Islet precursor cell (in vitro differentiated cells): ENCODE measurements around the gene UNCX.
A peak's percentile ranks its signal among the peaks of the same experiment; 100 is the strongest.
"Not testable (repeated sequence)": the region's sequence is repeated elsewhere in the genome, so short reads cannot be mapped to it uniquely, and the experiment has no call there.

Experiments used
- DNase-seq: peaks from one replicate; pipeline ENCODE4 v3.0.0-alpha.2; 2018

Gene UNCX

DNA sequence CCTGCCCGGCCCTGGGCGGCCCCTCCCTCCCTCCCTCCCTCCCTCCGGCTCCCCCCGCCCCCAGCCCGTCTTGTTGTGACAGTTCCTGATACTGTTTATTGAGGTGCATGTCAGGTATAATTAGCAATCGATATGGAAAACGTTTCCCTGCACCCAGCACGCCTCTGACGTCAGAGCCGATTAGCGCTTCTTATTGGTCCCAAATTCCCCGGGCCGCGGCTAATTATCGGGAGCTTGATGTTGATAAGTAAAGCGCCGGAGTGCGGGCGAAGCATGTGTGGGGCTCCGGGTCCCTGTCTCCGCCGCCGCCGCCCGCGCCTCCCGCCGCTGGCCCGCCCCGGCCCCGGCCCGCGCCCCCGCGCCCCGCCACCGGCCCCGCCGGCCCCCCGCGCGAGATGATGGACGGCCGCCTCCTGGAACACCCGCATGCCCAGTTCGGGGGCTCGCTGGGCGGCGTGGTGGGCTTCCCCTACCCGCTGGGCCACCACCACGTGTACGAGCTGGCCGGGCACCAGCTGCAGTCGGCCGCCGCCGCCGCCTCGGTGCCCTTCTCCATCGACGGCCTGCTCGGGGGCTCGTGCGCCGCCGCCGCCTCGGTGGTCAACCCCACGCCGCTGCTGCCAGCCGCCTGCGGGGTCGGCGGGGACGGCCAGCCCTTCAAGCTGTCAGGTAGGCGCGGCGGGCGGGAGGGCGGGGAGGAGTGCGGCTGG is at the start of gene UNCX:
UNCX (plus strand) TSS at position 250 of the 710 bp plus-strand sequence; CDS start at position 396, 146 bp downstream.
- DNase-seq = no peak

DNA sequence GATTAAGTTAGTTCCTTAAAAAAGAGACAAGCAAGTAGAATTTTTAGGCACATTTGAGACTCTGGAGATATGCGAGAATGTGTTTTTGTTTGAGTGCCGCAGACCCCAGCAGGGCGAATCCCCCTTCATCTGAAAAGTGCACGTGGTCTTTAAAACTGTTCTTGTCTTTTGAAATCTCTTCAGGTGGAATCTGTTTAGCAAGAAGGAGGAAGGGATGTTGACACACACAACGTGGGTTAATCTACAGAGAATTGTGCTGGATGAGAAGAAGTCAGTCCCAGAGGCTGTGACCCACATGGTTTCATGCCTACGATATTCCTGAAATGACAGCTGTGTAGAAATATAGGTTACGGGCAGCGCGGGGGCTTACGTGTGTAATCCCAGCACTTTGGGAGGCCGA is 45.5 kb upstream of the UNCX start:
- DNase-seq = no peak

DNA sequence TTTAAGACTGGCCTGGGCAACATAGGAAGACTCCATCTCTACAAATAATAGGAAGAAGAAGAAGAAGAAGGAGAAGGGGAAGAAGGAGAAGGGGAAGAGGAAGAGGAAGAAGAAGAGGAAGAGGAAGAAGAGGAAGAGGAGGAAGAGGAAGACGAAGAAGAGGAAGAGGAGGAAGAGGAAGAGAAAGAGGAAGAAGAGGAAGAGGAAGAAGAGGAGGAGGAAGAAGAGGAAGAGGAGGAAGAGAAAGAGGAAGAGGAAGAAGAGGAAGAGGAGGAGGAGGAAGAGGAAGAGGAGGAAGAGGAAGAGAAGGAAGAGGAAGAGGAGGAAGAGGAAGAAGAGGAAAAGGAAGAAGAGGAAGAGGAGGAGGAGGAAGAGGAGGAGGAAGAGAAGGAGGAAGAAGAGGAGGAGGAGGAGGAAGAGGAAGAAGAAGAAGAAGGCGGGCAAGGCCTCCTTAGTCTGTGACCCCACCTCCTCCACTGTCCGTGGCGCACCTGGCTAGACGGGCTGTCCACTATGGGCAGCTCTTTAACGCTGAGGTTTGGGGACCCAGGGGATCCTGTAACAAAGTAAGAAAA is 43.9 kb upstream of the UNCX start:
- DNase-seq = no peak

DNA sequence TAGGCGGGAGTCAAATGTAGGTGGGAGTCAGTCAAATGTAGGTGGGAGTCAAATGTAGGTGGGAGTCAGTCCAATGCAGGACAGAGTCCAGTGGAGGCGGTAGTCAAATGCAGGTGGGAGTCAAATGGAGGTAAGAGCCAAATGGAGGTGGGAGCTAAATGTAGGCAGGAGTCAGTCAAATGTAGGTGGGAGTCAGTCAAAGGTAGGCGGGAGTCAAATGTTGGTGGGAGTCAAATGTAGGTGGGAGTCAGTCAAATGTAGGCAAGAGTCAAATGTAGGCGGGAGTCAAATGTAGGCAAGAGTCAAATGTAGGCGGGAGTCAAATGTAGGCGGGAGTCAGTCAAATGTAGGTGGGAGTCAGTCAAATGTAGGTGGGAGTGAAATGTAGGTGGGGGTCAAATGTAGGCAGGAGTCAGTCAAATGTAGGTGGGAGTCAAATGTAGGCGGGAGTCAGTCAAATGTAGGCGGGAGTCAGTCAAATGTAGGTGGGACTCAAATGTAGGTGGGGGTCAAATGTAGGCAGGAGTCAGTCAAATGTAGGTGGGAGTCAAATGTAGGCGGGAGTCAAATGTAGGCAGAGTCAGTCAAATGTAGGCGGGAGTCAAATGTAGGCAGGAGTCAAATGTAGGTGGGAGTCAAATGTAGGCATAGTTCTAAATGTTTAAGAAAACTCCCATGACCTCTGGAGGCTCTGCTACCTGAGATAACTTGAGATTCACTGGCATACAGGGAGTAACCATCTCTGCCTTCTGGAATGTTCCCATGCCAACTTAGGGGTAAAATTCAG is 42.5 kb upstream of the UNCX start:
- DNase-seq = no peak

DNA sequence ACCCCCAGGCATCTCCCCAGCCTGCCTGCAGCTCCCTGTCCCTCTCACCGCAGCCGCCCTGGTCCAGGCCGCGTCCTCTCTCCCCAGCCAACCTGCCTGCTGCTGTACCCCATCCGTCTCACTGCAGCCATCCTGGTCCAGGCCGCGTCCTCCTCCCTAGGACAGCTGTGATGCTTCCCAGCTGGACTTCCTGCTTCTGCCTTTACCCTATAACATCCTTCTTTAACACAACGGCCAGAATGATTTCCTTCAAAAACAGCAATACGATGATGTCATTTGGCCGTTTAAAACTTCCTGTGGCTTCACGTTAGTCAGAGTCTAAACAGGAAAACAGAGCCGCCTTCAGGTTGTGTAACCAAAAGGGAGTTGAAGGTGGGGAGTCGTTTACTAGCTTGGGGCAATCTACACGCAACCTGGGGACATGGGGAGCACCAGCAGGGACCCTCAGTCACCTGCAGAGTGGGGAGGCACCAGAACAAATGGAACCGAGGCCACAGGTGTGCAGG is 40.4 kb upstream of the UNCX start:
- peak; percentile 48 for DNase-seq

DNA sequence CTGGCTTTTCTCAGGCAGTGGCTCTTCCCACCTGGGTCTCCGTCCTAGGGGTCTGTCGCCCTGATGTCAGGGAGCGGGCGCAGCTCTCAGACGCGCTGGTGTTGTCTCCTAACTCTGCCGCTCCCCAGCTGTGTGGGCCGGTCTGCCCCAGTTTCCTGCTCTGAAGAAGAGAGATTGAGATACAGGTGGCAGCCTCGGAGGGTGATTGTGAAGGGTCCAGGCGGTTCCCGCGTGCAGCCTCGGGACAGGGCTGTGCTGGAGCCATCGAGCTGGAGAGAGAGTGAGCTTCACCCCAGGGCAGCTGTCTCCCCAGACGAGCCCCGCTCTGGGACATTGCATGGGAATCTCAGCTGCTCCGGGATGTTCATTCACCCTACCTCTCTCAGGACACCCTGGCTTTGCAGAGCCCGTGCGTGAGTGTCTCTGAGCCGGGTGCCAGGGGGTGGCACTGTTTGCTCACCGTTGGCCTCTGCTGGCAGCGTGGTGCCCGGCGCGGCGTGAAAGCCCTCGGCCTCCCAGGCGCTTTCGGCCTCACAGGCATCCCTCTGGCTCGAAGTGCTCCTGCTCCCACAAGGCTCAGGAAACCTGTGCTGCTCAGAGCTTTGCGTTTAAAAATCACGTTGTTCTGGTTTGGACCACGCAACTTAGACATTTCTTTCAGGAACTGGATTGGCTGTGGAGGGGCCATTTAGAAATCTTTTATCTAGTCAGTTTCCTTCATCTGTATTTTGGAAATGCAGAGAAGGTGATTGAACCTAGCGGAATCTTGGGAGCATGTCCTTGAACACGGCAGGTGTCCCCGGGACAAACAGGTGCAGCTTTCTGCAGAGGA is 38.9 kb upstream of the UNCX start:
- no peak for DNase-seq

DNA sequence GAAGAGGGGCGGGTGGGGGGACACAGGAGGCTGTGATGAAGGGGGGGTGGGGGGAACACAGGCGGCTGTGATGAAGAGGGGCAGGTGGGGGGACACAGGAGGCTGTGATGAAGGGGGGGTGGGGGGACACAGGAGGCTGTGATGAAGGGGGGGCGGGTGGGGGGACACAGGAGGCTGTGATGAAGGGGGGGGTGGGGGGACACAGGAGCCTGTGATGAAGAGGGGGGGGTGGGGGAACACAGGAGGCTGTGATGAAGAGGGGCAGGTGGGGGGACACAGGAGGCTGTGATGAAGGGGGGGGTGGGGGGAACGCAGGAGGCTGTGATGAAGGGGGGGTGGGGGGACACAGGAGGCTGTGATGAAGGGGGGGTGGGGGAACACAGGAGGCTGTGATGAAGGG is 36.2 kb upstream of the UNCX start:
- not testable (repeated sequence) for DNase-seq

DNA sequence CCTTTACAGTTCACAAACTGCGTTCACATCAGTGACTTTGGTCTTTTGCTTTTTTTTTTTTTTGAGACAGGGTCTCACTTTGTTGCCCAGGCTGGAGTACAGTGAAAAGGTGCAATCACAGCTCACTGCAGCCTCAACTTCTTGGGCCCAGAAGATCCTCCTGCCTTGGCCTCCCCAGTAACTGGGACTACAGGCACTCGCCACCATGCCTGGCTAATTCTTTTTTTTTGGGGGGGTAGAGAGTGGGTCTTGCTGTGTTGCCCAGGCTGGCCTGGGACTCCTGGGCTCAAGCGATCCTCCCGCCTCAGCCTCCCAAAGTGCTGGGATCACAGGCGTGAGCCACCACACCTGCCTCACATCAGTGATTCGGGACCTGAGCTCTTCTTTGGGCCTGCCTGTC is 35.7 kb upstream of the UNCX start:
- no peak for DNase-seq

DNA sequence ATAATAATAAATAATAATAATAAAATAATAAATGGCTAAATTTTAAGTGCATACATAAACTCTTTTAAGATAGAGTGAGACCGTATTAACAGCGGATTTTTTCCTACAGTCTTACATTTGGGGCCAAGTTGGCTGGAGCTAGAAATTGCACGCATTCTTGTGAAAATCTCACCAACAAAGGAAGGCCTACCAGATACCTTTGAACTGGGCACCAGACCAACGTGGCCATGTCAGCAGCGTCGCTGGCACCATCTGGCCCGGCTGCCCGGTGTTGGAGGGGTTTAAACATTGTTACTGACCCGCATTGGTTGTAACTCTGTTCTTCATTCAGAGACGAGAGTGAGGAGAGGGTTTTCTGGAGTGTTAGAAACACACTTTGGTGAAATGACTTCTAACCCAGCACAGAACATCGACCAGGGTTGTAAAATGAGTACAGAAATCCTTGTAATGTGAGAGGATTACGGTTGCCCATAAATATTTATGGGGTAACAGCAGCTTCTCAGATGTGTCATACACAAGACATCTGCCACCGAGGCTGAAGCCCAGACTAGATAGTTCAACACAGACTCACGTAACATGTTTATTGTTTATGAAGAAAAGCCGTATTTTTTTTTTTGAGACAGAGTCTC is 34.6 kb upstream of the UNCX start:
- no peak for DNase-seq

DNA sequence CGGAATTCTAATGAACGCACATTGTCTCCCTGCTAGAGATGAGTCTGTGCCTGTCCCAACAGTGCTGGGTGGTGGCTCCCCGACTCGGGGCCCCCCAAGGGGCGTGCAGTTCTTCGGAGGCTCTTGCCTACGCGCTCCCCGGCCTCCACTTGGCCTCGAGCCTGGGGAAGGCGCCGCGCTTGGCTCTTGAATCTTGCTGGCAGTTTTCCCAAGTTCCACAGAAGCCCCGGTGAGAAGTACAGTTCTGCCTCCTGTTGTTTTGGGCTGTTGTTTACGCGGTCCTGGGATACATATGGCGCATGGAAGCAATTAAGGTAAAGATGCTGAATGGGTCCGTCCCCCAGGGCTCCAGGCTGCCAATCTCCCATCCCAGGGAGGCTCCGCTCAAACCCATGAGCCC is 32.6 kb upstream of the UNCX start:
- DNase-seq = no peak

DNA sequence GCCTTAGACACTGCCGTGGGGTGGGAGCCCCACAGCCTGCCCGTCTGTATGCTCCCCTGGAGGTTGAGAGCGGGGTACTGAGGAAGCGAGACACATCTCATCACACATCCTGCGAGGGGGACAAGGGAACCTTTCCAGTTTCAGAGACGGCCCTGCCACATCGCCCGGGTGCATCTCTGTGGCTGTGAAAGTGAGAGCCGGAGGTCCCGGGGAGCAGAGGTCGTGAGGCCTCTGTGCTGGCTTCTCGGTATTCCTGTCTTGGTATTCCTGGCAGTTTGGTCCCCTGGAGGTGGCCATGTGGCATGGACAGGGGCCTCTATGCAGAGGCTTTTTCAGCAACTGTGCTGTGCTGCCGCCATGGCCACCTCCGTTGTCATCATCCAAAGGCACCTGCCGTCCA is 30.8 kb upstream of the UNCX start:
- DNase-seq = no peak

DNA sequence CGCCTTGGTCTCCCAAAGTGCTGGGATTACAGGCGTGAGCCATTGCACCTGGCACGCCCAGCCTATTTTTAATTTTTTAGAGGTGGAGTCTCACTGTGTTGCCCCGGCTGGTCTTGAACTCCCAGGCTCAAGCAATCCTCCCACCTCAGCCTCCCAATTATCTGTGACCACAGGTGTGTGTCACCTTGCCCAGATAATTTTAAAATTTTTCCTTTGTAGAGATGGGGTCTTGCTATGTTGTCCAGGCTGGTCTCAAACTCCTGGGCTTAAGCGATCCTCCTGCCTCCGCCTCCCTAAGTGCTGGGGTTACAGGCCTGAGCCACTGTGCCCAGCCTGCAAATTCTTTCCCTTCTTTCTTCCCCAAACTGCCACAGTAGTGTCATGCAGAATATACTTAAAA is 29.8 kb upstream of the UNCX start:
- DNase-seq = not testable (repeated sequence)

DNA sequence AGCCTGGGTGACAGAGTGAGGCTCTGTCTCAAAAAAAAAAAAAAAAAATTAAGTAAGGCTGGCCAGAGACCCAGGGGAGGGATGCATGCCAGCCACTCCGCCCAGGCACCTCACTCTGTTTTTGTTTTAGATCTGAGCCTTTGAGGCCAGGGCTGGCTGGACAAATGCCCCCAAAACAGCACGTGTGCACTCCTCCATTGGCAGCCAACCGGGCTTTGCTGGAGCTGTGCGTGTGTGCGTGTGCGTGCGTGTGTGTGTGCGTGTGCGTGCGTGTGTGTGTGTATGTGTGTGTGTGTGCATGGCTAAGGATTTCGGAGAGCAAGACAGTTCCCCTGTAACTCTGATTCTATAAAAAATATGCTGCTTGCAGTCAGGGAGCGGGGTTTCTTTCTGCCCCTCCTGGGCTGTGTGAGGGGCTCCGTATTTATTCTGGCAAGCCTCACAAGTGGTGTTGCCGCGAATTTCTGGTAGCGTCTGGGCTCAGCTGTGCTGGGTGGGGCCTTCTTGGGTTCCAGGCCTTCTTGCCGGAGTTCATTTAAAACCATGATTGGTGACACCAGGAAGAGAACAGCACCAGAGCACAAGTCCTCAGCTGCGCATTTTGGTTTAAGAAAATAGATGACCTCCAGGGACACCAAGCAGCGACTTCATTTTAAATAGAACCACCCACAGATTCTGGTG is 28.1 kb upstream of the UNCX start:
- no peak for DNase-seq

DNA sequence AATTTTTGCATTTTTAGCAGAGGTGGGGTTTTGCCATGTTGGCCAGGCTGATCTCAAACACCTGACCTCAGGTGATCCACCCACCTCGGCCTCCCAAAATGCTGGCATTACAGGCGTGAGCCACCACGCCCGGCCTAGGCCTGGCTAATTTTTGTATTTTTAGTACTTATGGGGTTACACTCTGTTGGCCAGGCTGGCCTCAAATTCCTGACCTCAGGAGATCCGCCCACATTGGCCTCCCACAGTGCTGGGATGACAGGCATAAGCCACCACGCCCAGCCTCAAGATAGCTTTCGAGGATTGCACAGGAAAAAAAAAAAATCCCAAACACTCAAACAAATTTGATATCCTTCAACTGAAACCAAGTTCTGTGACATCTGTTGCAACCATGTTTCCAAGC is 26.9 kb upstream of the UNCX start:
- DNase-seq = not testable (repeated sequence)

DNA sequence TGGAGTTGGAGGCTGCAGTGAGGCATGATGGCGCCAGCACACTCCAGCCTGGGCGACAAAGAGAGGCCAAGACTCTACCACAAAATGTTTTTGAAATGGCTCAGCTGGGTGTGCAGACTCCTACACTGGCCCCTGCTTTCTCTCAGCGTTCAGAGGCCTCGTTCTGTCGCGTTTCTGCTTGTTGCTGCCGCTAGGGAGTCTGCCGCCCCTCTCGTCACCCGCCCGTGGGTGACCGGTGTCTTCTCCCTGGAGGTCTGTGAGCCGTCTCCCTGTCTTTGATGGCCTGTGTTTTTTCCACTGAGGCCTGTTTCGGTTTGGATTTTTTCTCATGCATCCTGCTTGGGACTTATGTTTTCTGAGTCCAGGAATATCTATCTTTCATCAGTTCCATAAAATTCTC is 23.6 kb upstream of the UNCX start:
- DNase-seq = no peak

DNA sequence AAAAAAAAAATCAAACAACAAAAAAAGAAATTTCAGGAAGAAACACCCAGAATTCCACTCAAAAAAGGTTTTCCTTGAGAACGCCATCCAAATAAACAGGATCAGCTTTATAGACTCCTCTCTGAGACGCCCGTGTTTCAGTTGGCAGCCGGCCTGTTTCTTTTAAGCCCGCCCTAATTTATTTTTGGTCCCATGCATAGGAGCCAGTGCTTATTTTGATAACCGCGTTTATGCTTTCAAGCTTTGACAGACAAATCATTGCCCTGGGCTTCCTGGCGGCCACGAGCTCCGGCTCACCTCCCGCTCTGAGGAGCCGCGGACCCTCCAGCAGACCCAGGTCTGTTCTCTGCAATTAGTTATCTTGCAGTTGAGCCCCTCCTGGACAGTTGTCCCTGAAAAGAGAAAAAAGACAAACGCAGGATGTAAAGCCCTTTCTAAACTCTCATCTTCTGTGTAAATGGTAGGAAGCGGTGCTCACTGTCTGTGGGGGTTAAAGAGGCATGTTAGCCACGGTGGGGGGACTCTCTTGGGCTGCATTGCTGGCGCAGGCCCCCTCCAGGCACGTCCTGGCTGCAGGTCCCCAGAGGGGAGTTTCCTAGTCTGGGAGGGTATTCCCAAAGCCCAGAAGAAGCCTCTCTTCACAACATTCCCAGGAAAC is 22.2 kb upstream of the UNCX start:
- DNase-seq = no peak

DNA sequence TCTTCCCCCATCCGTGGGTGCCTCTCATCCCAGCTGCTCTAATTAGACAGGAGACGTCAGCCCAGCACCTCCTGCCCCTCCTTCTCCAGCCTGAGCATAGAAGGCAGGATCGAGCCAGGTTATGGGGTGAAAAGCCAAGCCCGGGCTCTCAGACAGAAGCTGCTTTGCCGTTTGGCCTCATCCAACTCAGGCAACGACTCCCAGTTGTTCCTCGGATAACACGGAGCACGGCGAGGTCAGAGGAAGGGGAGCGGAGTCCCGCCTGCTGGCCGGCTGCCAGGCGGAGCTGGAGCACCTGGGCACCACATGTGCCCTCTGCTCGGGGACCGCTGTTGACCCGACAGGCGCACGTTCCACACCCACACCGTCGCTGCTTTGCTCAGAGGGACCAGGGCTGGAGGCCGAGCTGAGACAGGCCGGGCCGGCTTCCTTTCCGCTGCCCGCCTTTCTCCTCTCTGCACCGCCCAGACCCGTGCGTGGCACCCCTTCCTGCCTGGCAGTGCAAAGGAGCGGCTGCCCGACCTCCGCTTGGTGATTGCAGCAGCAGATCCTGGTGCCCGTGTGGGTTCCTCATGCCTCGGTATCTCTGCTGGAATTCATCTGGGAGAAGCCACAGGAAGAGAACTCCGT is 21.6 kb upstream of the UNCX start:
- no peak for DNase-seq

DNA sequence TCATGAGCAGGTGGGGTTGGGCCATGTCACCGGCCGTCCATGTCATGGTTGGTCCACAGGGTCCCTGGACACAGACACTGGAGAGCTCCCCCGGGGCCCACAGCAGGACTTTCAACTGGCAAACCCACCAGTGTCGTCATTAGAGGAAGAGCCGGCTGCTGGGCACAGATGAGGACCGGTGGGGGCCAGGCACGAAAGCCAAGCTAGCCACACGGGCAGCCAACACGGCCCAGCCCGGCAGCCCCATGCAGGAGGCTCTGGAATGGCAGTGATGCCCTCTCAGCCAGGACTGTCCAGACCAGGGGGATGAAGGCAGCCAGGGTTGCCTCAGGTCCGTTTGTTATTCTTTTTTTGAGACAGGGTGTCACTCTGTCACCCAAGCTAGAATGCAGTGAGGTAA is 21.1 kb upstream of the UNCX start:
- no peak for DNase-seq

DNA sequence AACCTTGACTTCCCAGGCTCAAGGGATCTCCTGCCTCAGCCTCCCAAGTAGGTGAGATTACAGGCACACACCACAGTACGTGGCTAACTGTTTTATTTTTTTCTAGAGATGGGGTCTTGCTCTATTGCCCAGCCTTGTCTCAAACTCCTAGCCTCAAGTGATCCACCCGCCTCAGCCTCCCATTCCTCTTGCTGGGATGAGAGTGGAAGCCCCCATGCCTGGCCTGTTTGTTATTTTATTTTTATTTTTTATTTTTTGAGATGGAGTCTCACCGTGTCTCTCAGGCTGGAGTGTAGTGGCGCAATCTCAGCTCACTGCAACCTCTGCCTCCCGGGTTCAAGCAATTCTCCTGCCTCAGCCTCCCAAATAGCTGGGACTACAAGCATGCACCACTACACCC is 20.6 kb upstream of the UNCX start:
- DNase-seq = not testable (repeated sequence)

DNA sequence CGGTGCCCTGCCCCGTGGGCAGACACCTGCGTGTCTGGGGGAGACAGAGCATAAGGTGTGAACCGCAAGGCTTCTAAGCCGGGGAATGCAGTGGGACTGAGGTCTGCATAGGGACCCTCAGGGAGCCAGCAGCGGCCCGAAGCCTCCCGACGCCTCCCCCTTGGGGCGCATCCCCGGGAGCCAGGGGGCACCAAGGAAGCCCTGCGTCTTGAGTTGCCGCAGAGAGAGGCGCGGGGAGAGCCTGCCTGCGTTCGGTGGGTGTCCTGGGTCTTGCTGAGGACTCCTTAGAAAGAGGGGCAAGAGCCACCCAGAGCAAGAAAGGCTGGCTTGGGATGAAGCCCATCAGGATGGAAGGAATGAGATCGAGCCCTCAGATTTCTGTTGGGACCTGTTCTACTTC is 18.2 kb upstream of the UNCX start:
- no peak for DNase-seq
